Aorta (tissue), 5 donors: ENCODE data around the gene SHC4. TPM values are rescaled to one million over a fixed set of nuclear protein-coding genes. Genes with fewer than 3 reads are reported as not detected.

Experiments used
- ATAC-seq: fragments of 200-7000 bp; cut with Tn5 transposase; one replicate; pipeline ENCODE4 v1.9.1; 2022; ENCODE audit warnings: moderate library complexity; ENCODE audit not compliant: low FRiP score
- DNase-seq, 2 donors: peaks; one replicate each; pipeline ENCODE4 v3.0.0-alpha.2; 2020
- H3K27ac ChIP-seq, 2 donors: one replicate each; pipeline ENCODE4 v1.5.1; 2013; ENCODE audit warnings: low read length in 2 of 2, mild to moderate bottlenecking in 2 of 2, moderate library complexity in 2 of 2, control low read depth in 1 of 2, inconsistent platforms in 1 of 2, low read depth in 1 of 2
- H3K27me3 ChIP-seq, 2 donors: one replicate each; pipeline ENCODE4 v1.6.1; 2013; ENCODE audit warnings: control low read depth in 1 of 2, low read length in 1 of 2, mild to moderate bottlenecking in 1 of 2, moderate library complexity in 1 of 2; ENCODE audit not compliant: insufficient read depth in 2 of 2, control insufficient read depth in 1 of 2
- H3K36me3 ChIP-seq, 2 donors: one replicate each; pipeline ENCODE4 v1.6.1; 2013; ENCODE audit warnings: control low read depth in 1 of 2, low read length in 1 of 2, mild to moderate bottlenecking in 1 of 2; ENCODE audit not compliant: insufficient read depth in 2 of 2, control insufficient read depth in 1 of 2
- H3K4me1 ChIP-seq, 2 donors: one replicate each; pipeline ENCODE4 v1.6.1; 2013; ENCODE audit warnings: low read length in 2 of 2, control low read depth in 1 of 2, mild to moderate bottlenecking in 1 of 2, moderate library complexity in 1 of 2; ENCODE audit not compliant: insufficient read depth in 2 of 2, control insufficient read depth in 1 of 2
- H3K4me3 ChIP-seq, 2 donors: one replicate each; pipeline ENCODE4 v1.5.1; 2013; ENCODE audit warnings: low read length in 2 of 2, control low read depth in 1 of 2, mild to moderate bottlenecking in 1 of 2
- H3K9me3 ChIP-seq: one replicate; pipeline ENCODE4 v1.6.1; 2013; ENCODE audit warnings: mild to moderate bottlenecking, low read length; ENCODE audit not compliant: control insufficient read depth
- WGBS, 2 donors: extraction: QIAGEN DNeasy Blood & Tissue Kit; methylation state at CpG; one replicate each; pipeline ENCODE4 v1.1.7; 2013; 5-methylcytosine and 5-hydroxymethylcytosine counted together
- intact Hi-C, 2 donors: fragments of 100-400 bp; cut with DNase I; formaldehyde crosslinking; loops; one replicate each; pipeline versions ENCODE4 v1.14.2 to v1.15.0; 2022
- polyA plus RNA-seq, 2 donors: library from polyadenylated mRNA; stranded (reverse); fragments of 200-250 nt; gene quantifications; one replicate each; pipeline ENCODE4 v1.2.3, GENCODE V29; 2013
- total RNA-seq, 2 donors: library from RNA; stranded (reverse); fragmentation: NEBNext Ultra II Directional; extraction: Animal tissue kit (Norgen Biotek cat#: 25700); gene quantifications; one replicate each; pipeline ENCODE4 v1.2.1, GENCODE V29; 2021
- donor health status: healthy with polysubstance abuse.
- donor health status: Bipolar disorder and iron deficiency.
- donor health status: DM: no; HTN: no; CAD: no.
- donor health status: DM: no; HTN: no; CAD: no.
- donor health status: DM: yes; HTN: yes; CAD: no.

The SHC4 gene
- total and polyA plus RNA-seq, 4 donors: 4.4 to 18.6 (median 7.2) TPM

GRCh38 chr15:48803877-48804276 is 159.8 kb downstream of the SHC4 start:
- intact Hi-C loops: loop anchor here in 1 of 2 donors (10.0 kb wide), 1 partner anchor 449 kb away; no protein-coding TSS in a partner anchor
- H3K36me3 ChIP-seq: no peaks in the 10 kb centered on the region
- H3K4me3 ChIP-seq: no peak overlapping the region
- no peak overlapping the region for H3K27ac ChIP-seq
- no peaks in the 10 kb centered on the region for H3K4me1 ChIP-seq
- no peak for DNase-seq
- WGBS, 2 donors: 87 to 94% methylated on average over 2 of the region's 2 CpGs
- no peaks in the 10 kb centered on the region for H3K9me3 ChIP-seq
- ATAC-seq: no peak
- H3K27me3 ChIP-seq: no peaks in the 10 kb centered on the region

- DNase-seq: no peak
- no peaks in the 10 kb centered on the region for H3K9me3 ChIP-seq
- H3K27ac ChIP-seq: no peak overlapping the region
- no peak for ATAC-seq
- no peaks in the 10 kb centered on the region for H3K36me3 ChIP-seq
- no peaks in the 10 kb centered on the region for H3K27me3 ChIP-seq
- no peaks in the 10 kb centered on the region for H3K4me1 ChIP-seq
- no peak overlapping the region for H3K4me3 ChIP-seq
- intact Hi-C loops: loop anchor here in 1 of 2 donors (10.0 kb wide), 1 partner anchor 448 kb away; no protein-coding TSS in a partner anchor
These were observed 160.9 kb downstream of the SHC4 start for GRCh38 chr15:48802867-48803266.

- DNase-seq (no peak), ATAC-seq (no peak)
- 77 to 83% methylated on average over 3 of the region's 3 CpGs for WGBS, 2 donors
- no peak overlapping the region for H3K4me3 ChIP-seq
- intact Hi-C loops: loop anchor here in 1 of 2 donors (10.0 kb wide), 1 partner anchor 447 kb away; no protein-coding TSS in a partner anchor
- no peaks in the 10 kb centered on the region for H3K9me3 ChIP-seq
- H3K4me1 ChIP-seq: no peaks in the 10 kb centered on the region
- H3K27me3 ChIP-seq: no peaks in the 10 kb centered on the region
- H3K36me3 ChIP-seq: no peaks in the 10 kb centered on the region
- no peak overlapping the region for H3K27ac ChIP-seq
These were observed 161.5 kb downstream of the SHC4 start for GRCh38 chr15:48802257-48802656.

GRCh38 chr15:48800811-48801455 is 162.8 kb downstream of the SHC4 start:
- H3K27ac ChIP-seq: no peak overlapping the region
- DNase-seq (no peak), ATAC-seq (peak; percentile 74)
- no peaks in the 10 kb centered on the region for H3K4me1 ChIP-seq
- WGBS, 2 donors: 14 to 16% methylated on average over 4 of the region's 4 CpGs
- no peaks in the 10 kb centered on the region for H3K27me3 ChIP-seq
- intact Hi-C loops: loop anchor here in 1 of 2 donors (10.0 kb wide), 1 partner anchor 446 kb away; no protein-coding TSS in a partner anchor
- H3K36me3 ChIP-seq: no peaks in the 10 kb centered on the region
- no peaks in the 10 kb centered on the region for H3K9me3 ChIP-seq
- H3K4me3 ChIP-seq: no peak overlapping the region

GRCh38 chr15:48800245-48800644 is 163.5 kb downstream of the SHC4 start:
- DNase-seq (no peak), ATAC-seq (no peak)
- Histone ChIP-seq H3K27ac (no peak overlapping the region), H3K4me3 (no peak overlapping the region), H3K27me3 (no peaks in the 10 kb centered on the region), H3K4me1 (no peaks in the 10 kb centered on the region), H3K36me3 (no peaks in the 10 kb centered on the region), H3K9me3 (no peaks in the 10 kb centered on the region)
- 91 to 97% methylated on average over 1 of the region's 1 CpG for WGBS, 2 donors
- intact Hi-C loops: loop anchor here in 1 of 2 donors (10.0 kb wide), 1 partner anchor 445 kb away; no protein-coding TSS in a partner anchor

- H3K27ac ChIP-seq: no peak overlapping the region
- DNase-seq (no peak), ATAC-seq (no peak)
- no peak overlapping the region for H3K4me3 ChIP-seq
- intact Hi-C loops: no loop called here
- H3K4me1 ChIP-seq: no peaks in the 10 kb centered on the region
- 83 to 93% methylated on average over 1 of the region's 1 CpG for WGBS, 2 donors
- no peaks in the 10 kb centered on the region for H3K36me3 ChIP-seq
- H3K9me3 ChIP-seq: no peaks in the 10 kb centered on the region
- no peaks in the 10 kb centered on the region for H3K27me3 ChIP-seq
These were observed 165.4 kb downstream of the SHC4 start for GRCh38 chr15:48798319-48798718.

- no peak for DNase-seq
- no peaks in the 10 kb centered on the region for H3K9me3 ChIP-seq
- intact Hi-C loops: no loop called here
- no peak for ATAC-seq
- no peaks in the 10 kb centered on the region for H3K36me3 ChIP-seq
- WGBS, 2 donors: 74 to 79% methylated on average over 3 of the region's 3 CpGs
- no peaks in the 10 kb centered on the region for H3K4me1 ChIP-seq
- no peak overlapping the region for H3K27ac ChIP-seq
- H3K4me3 ChIP-seq: no peak overlapping the region
- H3K27me3 ChIP-seq: no peaks in the 10 kb centered on the region
These were observed 166.8 kb downstream of the SHC4 start for GRCh38 chr15:48796930-48797329.

GRCh38 chr15:48796521-48796920 is 167.2 kb downstream of the SHC4 start:
- Histone ChIP-seq H3K27me3 (no peaks in the 10 kb centered on the region), H3K27ac (no peak overlapping the region), H3K36me3 (no peaks in the 10 kb centered on the region), H3K9me3 (no peaks in the 10 kb centered on the region), H3K4me1 (no peaks in the 10 kb centered on the region), H3K4me3 (no peak overlapping the region)
- ATAC-seq (no peak), DNase-seq (no peak)
- intact Hi-C loops: no loop called here
- WGBS, 2 donors: 92% methylated on average over 3 of the region's 3 CpGs

GRCh38 chr15:48795901-48796300 is 167.8 kb downstream of the SHC4 start:
- no peaks in the 10 kb centered on the region for H3K9me3 ChIP-seq
- ATAC-seq (no peak), DNase-seq (no peak)
- no peak overlapping the region for H3K4me3 ChIP-seq
- no peaks in the 10 kb centered on the region for H3K4me1 ChIP-seq
- no peak overlapping the region for H3K27ac ChIP-seq
- intact Hi-C loops: no loop called here
- H3K36me3 ChIP-seq: no peaks in the 10 kb centered on the region
- H3K27me3 ChIP-seq: no peaks in the 10 kb centered on the region
- 93 to 98% methylated on average over 3 of the region's 3 CpGs for whole genome bisulfite sequencing, 2 donors
